GM13977 (cell line): ENCODE data around the gene LGALS3BP.

Source experiments
- DNase-seq: peaks from one replicate; pipeline ENCODE4 v3.0.0; 2012; ENCODE audit warnings: low spot score
- in situ Hi-C: fragments of 300-500 bp; cut with MboI; formaldehyde crosslinking; loops from one replicate; pipeline ENCODE4 v1.12.0; 2022; ENCODE audit warnings: low sequenced_read_pairs, low pct_unique_long_range_greater_than_20kb, mixed read lengths, inconsistent platforms; ENCODE audit not compliant: unreplicated experiment
- TF ChIP-seq, protein P1 (sequence below): IDR thresholded peaks from 2 replicates; pipeline ENCODE4 v1.5.1; 2012; ENCODE audit warnings: mild to moderate bottlenecking, control low read depth; ENCODE audit not compliant: insufficient read depth; ENCODE audit errors: extremely low read depth, missing control alignments

The LGALS3BP gene

GRCh38 chr17:78971756-78972506 lies 7.8 kb downstream of the LGALS3BP start:
- no peak for DNase-seq
- TF ChIP-seq, protein P1, sequence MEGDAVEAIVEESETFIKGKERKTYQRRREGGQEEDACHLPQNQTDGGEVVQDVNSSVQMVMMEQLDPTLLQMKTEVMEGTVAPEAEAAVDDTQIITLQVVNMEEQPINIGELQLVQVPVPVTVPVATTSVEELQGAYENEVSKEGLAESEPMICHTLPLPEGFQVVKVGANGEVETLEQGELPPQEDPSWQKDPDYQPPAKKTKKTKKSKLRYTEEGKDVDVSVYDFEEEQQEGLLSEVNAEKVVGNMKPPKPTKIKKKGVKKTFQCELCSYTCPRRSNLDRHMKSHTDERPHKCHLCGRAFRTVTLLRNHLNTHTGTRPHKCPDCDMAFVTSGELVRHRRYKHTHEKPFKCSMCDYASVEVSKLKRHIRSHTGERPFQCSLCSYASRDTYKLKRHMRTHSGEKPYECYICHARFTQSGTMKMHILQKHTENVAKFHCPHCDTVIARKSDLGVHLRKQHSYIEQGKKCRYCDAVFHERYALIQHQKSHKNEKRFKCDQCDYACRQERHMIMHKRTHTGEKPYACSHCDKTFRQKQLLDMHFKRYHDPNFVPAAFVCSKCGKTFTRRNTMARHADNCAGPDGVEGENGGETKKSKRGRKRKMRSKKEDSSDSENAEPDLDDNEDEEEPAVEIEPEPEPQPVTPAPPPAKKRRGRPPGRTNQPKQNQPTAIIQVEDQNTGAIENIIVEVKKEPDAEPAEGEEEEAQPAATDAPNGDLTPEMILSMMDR, result peak; percentile 22
- in situ Hi-C loops, result loop anchor here (10.0 to 25.0 kb wide), 2 partner anchors 107 to 485 kb away; no protein-coding TSS in a partner anchor

DNA sequence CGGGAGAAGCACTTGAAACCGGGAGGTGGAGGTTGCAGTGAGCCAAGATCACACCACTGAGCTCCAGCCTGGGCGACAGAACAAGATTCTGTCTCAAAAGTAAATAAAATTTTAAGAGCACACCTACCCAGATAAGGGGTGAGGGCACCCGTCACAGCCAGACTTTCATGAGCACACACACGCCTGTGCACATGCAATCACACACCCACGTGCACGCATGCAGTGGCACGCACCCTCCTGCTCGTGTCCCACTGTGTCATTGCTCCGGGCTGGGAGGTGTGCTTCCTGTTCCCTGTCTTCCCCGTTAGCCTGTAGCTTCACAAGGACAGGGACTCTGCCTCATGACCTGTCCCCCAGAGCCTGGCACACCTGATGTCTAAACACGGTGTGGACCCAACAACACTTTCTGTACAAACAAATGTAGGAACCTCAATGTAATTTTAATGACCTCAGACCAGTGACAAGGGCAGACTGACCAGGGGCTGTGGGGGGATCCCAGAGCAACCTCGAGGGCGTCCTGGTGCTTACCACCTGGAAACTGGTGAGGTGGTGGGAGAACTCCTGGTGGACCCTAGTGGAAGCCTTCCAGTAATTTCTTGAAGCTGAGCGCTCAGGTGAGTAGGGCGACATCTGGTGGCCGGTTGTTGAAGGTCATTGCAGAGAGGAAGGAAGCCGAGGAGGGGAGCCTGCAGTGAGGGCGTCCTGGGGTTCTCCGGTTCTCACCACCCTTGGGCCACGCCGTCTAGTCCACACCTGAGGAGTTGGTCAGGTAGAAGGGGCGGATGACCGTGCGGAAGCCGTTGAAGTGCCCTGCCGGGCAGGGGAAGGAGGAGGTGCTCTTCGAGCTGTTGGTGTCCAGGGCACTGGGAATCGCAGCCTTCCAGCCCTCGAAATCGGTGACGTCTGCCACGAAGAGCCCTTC lies 8.6 kb downstream of the LGALS3BP start:
- TF ChIP-seq, protein P1, result peak; percentile 92
- in situ Hi-C loops, result loop anchor here (10.0 to 25.0 kb wide), 2 partner anchors 106 to 484 kb away; no protein-coding TSS in a partner anchor
- DNase-seq, result peak; percentile 89

DNA sequence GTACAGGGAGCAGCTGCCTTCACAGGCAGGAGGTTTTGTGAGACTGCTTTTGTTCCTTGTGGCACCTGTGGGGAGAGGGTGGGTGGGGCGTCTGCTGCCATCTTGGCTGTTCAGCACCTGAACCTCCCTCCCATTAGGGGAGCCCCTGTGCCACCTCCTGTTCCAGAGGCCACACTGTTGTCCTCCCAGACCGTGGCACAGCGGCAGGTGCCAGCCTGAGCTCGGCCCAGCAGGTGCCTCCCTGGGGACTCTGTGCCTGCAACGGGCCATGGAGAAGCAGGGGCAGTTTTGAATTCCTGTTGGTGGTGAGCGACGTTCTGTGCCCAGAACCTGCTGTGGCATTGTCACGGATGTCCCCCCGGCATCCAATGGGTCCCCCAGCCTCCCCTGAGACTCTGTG lies 9.9 kb downstream of the LGALS3BP start:
- in situ Hi-C loops, result loop anchor here (10.0 to 25.0 kb wide), 2 partner anchors 105 to 483 kb away; no protein-coding TSS in a partner anchor
- TF ChIP-seq, protein P1, result no peak
- DNase-seq, result no peak

- TF ChIP-seq, protein P1, result no peak
- DNase-seq, result no peak
- in situ Hi-C loops, result loop anchor here (25.0 kb wide), 1 partner anchor 481 kb away; no protein-coding TSS in a partner anchor
Measured at GRCh38 chr17:78967782-78968362, 11.9 kb downstream of the LGALS3BP start.

- in situ Hi-C loops, result loop anchor here (25.0 kb wide), 1 partner anchor 480 kb away; no protein-coding TSS in a partner anchor
- TF ChIP-seq, protein P1, result no peak
- DNase-seq, result no peak
Measured at GRCh38 chr17:78966910-78967600, 12.7 kb downstream of the LGALS3BP start.
